ENCODE measurements around the gene ZMYM4. TPM values are rescaled to one million over a fixed set of nuclear protein-coding genes. Genes with fewer than 3 reads are reported as not detected.

The ZMYM4 gene
- total RNA-seq, 1 donor from 2014 or later, result 31.9 TPM

GRCh38 chr1:35398739-35399138, 130.2 kb downstream of the ZMYM4 start:
- intact Hi-C loops (cut with micrococcal nuclease), result no loop called here
- Mint-ChIP-seq H3K27ac (no peak overlapping the region), H3K4me1 (ENCODE audit: low read depth) (peaks cover 4% of the 10 kb centered on the region), H3K36me3 (ENCODE audit: low read depth) (peaks cover 60% of the 10 kb centered on the region), H3K27me3 (ENCODE audit: low read depth) (no peaks in the 10 kb centered on the region), H3K4me3 (ENCODE audit: low read depth) (no peak overlapping the region), H3K9me3 (no peaks in the 10 kb centered on the region)
- DNase-seq (ENCODE audit: low spot score), result no peak

- no peaks in the 10 kb centered on the region for H3K27me3 Mint-ChIP-seq (ENCODE audit: low read depth)
- peaks cover 58% of the 10 kb centered on the region for H3K36me3 Mint-ChIP-seq (ENCODE audit: low read depth)
- no peaks in the 10 kb centered on the region for H3K9me3 Mint-ChIP-seq
- intact Hi-C loops (cut with micrococcal nuclease), result no loop called here
- no peak overlapping the region for H3K4me3 Mint-ChIP-seq (ENCODE audit: low read depth)
- no peak overlapping the region for H3K27ac Mint-ChIP-seq
- H3K4me1 Mint-ChIP-seq (ENCODE audit: low read depth), result peaks cover 4% of the 10 kb centered on the region
- DNase-seq (ENCODE audit: low spot score), result no peak
Measured at GRCh38 chr1:35401049-35401448, 132.5 kb downstream of the ZMYM4 start.

GRCh38 chr1:35406103-35406502, 137.6 kb downstream of the ZMYM4 start:
- Mint-ChIP-seq H3K36me3 (ENCODE audit: low read depth) (peaks cover 47% of the 10 kb centered on the region), H3K27ac (no peak overlapping the region), H3K4me1 (ENCODE audit: low read depth) (no peaks in the 10 kb centered on the region), H3K27me3 (ENCODE audit: low read depth) (no peaks in the 10 kb centered on the region), H3K4me3 (ENCODE audit: low read depth) (no peak overlapping the region), H3K9me3 (no peaks in the 10 kb centered on the region)
- intact Hi-C loops (cut with micrococcal nuclease), result no loop called here
- no peak for DNase-seq (ENCODE audit: low spot score)

- intact Hi-C loops (cut with micrococcal nuclease), result no loop called here
- Mint-ChIP-seq H3K4me1 (ENCODE audit: low read depth) (no peaks in the 10 kb centered on the region), H3K9me3 (no peaks in the 10 kb centered on the region), H3K27ac (no peak overlapping the region), H3K36me3 (ENCODE audit: low read depth) (peaks cover 38% of the 10 kb centered on the region), H3K27me3 (ENCODE audit: low read depth) (no peaks in the 10 kb centered on the region), H3K4me3 (ENCODE audit: low read depth) (no peak overlapping the region)
- DNase-seq (ENCODE audit: low spot score), result no peak
Measured at GRCh38 chr1:35407743-35408142, 139.2 kb downstream of the ZMYM4 start.

GRCh38 chr1:35408925-35409324, 140.4 kb downstream of the ZMYM4 start:
- Mint-ChIP-seq H3K27me3 (ENCODE audit: low read depth) (no peaks in the 10 kb centered on the region), H3K4me3 (ENCODE audit: low read depth) (no peak overlapping the region), H3K4me1 (ENCODE audit: low read depth) (no peaks in the 10 kb centered on the region), H3K9me3 (no peaks in the 10 kb centered on the region), H3K27ac (no peak overlapping the region), H3K36me3 (ENCODE audit: low read depth) (peaks cover 38% of the 10 kb centered on the region)
- intact Hi-C loops (cut with micrococcal nuclease), result no loop called here
- DNase-seq (ENCODE audit: low spot score), result no peak

- DNase-seq (ENCODE audit: low spot score), result no peak
- peaks cover 13% of the 10 kb centered on the region for H3K4me1 Mint-ChIP-seq (ENCODE audit: low read depth)
- H3K27me3 Mint-ChIP-seq (ENCODE audit: low read depth), result no peaks in the 10 kb centered on the region
- no peak overlapping the region for H3K27ac Mint-ChIP-seq
- intact Hi-C loops (cut with micrococcal nuclease), result no loop called here
- H3K36me3 Mint-ChIP-seq (ENCODE audit: low read depth), result peaks cover 23% of the 10 kb centered on the region
- no peaks in the 10 kb centered on the region for H3K9me3 Mint-ChIP-seq
- H3K4me3 Mint-ChIP-seq (ENCODE audit: low read depth), result no peak overlapping the region
Measured at GRCh38 chr1:35426097-35426586, 157.6 kb downstream of the ZMYM4 start.

- H3K27ac Mint-ChIP-seq, result no peak overlapping the region
- no peak for DNase-seq (ENCODE audit: low spot score)
Measured at GRCh38 chr1:35428360-35428759, 159.9 kb downstream of the ZMYM4 start.

GRCh38 chr1:35430762-35431161, 162.3 kb downstream of the ZMYM4 start:
- H3K27me3 Mint-ChIP-seq (ENCODE audit: low read depth), result no peaks in the 10 kb centered on the region
- H3K36me3 Mint-ChIP-seq (ENCODE audit: low read depth), result peaks cover 44% of the 10 kb centered on the region
- intact Hi-C loops (cut with micrococcal nuclease), result loop anchor here (1.0 kb wide), 2 partner anchors 14 to 76 kb away; no protein-coding TSS in a partner anchor
- H3K9me3 Mint-ChIP-seq, result no peaks in the 10 kb centered on the region
- peak overlapping the region; percentile 91 for H3K27ac Mint-ChIP-seq
- DNase-seq (ENCODE audit: low spot score), result no peak
- peaks cover 23% of the 10 kb centered on the region for H3K4me1 Mint-ChIP-seq (ENCODE audit: low read depth)
- no peak overlapping the region for H3K4me3 Mint-ChIP-seq (ENCODE audit: low read depth)

More at GRCh38 chr1:35428360-35428759, 159.9 kb downstream of the ZMYM4 start:
- intact Hi-C loops (cut with micrococcal nuclease), result no loop called here
- H3K27me3 Mint-ChIP-seq (ENCODE audit: low read depth), result no peaks in the 10 kb centered on the region
- peaks cover 23% of the 10 kb centered on the region for H3K4me1 Mint-ChIP-seq (ENCODE audit: low read depth)
- no peaks in the 10 kb centered on the region for H3K9me3 Mint-ChIP-seq
- H3K36me3 Mint-ChIP-seq (ENCODE audit: low read depth), result peaks cover 35% of the 10 kb centered on the region
- no peak overlapping the region for H3K4me3 Mint-ChIP-seq (ENCODE audit: low read depth)

GRCh38 chr1:35431173-35431599, 162.7 kb downstream of the ZMYM4 start:
- Mint-ChIP-seq H3K27ac (peak overlapping the region; percentile 91), H3K4me1 (ENCODE audit: low read depth) (peaks cover 23% of the 10 kb centered on the region), H3K4me3 (ENCODE audit: low read depth) (no peak overlapping the region), H3K9me3 (no peaks in the 10 kb centered on the region), H3K27me3 (ENCODE audit: low read depth) (no peaks in the 10 kb centered on the region), H3K36me3 (ENCODE audit: low read depth) (peaks cover 45% of the 10 kb centered on the region)
- intact Hi-C loops (cut with micrococcal nuclease), result loop anchor here (1.0 kb wide), 2 partner anchors 13 to 75 kb away; no protein-coding TSS in a partner anchor
- DNase-seq (ENCODE audit: low spot score), result no peak

- Mint-ChIP-seq H3K27me3 (ENCODE audit: low read depth) (no peaks in the 10 kb centered on the region), H3K4me3 (ENCODE audit: low read depth) (no peak overlapping the region), H3K27ac (peak overlapping the region; percentile 60), H3K36me3 (ENCODE audit: low read depth) (peaks cover 47% of the 10 kb centered on the region), H3K9me3 (no peaks in the 10 kb centered on the region), H3K4me1 (ENCODE audit: low read depth) (peaks cover 23% of the 10 kb centered on the region)
- intact Hi-C loops (cut with micrococcal nuclease), result no loop called here
- no peak for DNase-seq (ENCODE audit: low spot score)
Measured at GRCh38 chr1:35432231-35432630, 163.7 kb downstream of the ZMYM4 start.

GRCh38 chr1:35433714-35434113, 165.2 kb downstream of the ZMYM4 start:
- Mint-ChIP-seq H3K36me3 (ENCODE audit: low read depth) (peaks cover 52% of the 10 kb centered on the region), H3K27ac (no peak overlapping the region), H3K4me1 (ENCODE audit: low read depth) (peaks cover 24% of the 10 kb centered on the region), H3K27me3 (ENCODE audit: low read depth) (no peaks in the 10 kb centered on the region), H3K9me3 (no peaks in the 10 kb centered on the region), H3K4me3 (ENCODE audit: low read depth) (no peak overlapping the region)
- DNase-seq (ENCODE audit: low spot score), result no peak
- intact Hi-C loops (cut with micrococcal nuclease), result no loop called here

GRCh38 chr1:35434703-35435102, 166.2 kb downstream of the ZMYM4 start:
- no peak for DNase-seq (ENCODE audit: low spot score)
- peaks cover 24% of the 10 kb centered on the region for H3K4me1 Mint-ChIP-seq (ENCODE audit: low read depth)
- H3K9me3 Mint-ChIP-seq, result no peaks in the 10 kb centered on the region
- no peaks in the 10 kb centered on the region for H3K27me3 Mint-ChIP-seq (ENCODE audit: low read depth)
- H3K4me3 Mint-ChIP-seq (ENCODE audit: low read depth), result no peak overlapping the region
- intact Hi-C loops (cut with micrococcal nuclease), result no loop called here
- peaks cover 53% of the 10 kb centered on the region for H3K36me3 Mint-ChIP-seq (ENCODE audit: low read depth)
- no peak overlapping the region for H3K27ac Mint-ChIP-seq

GRCh38 chr1:35436078-35436477, 167.6 kb downstream of the ZMYM4 start:
- intact Hi-C loops (cut with micrococcal nuclease), result no loop called here
- H3K4me3 Mint-ChIP-seq (ENCODE audit: low read depth), result no peak overlapping the region
- H3K36me3 Mint-ChIP-seq (ENCODE audit: low read depth), result peaks cover 48% of the 10 kb centered on the region
- DNase-seq (ENCODE audit: low spot score), result no peak
- no peaks in the 10 kb centered on the region for H3K9me3 Mint-ChIP-seq
- no peak overlapping the region for H3K27ac Mint-ChIP-seq
- peaks cover 14% of the 10 kb centered on the region for H3K4me1 Mint-ChIP-seq (ENCODE audit: low read depth)
- H3K27me3 Mint-ChIP-seq (ENCODE audit: low read depth), result no peaks in the 10 kb centered on the region

- Mint-ChIP-seq H3K36me3 (ENCODE audit: low read depth) (peaks cover 43% of the 10 kb centered on the region), H3K27ac (peak overlapping the region; percentile 29), H3K27me3 (ENCODE audit: low read depth) (no peaks in the 10 kb centered on the region), H3K4me1 (ENCODE audit: low read depth) (peaks cover 8% of the 10 kb centered on the region), H3K4me3 (ENCODE audit: low read depth) (no peak overlapping the region), H3K9me3 (no peaks in the 10 kb centered on the region)
- intact Hi-C loops (cut with micrococcal nuclease), result no loop called here
- DNase-seq (ENCODE audit: low spot score), result no peak
Measured at GRCh38 chr1:35437200-35437599, 168.7 kb downstream of the ZMYM4 start.

Data from activated T-helper 2 cell treated with anti-CD3 and anti-CD28 coated beads, Interferon-gamma antibody, Interleukin-2, Interleukin-4, amounts not matched to agents 10 μg/mL and 5 μg/mL and 100 μg/mL, durations not matched to agents 14 hours and 24 hours and 36 hours (primary cell).